PC-3 (cell line): ENCODE measurements around the gene PHKA1. TPM values are rescaled to one million over a fixed set of nuclear protein-coding genes. Genes with fewer than 3 reads are reported as not detected.

Experiments
- ATAC-seq: fragments of 200-7000 bp; cut with Tn5 transposase; 2 replicates; pipeline ENCODE4 v1.9.1; 2020; ENCODE audit warnings: mild to moderate bottlenecking, moderate library complexity
- BruUV-seq: library from RNA; stranded (reverse); fragments of 400-500 nt; replicated peaks from 2 replicates; lab custom pipeline; 2021; lab: Mats Ljungman, UMichigan
- CTCF ChIA-PET: fragments of 300-600 bp; sonication (Branson Sonifier 250); formaldehyde crosslinking; loops from one replicate; lab custom pipeline; 2022; ENCODE audit warnings: antibody characterized with exemption; lab: Charles Lee
- POLR2A ChIA-PET: fragments of 300-600 bp; sonication (Branson Sonifier 250); formaldehyde crosslinking; loops from one replicate; lab custom pipeline; 2022; ENCODE audit warnings: antibody characterized with exemption; ENCODE audit not compliant: unreplicated experiment; lab: Charles Lee
- DNase-seq: peaks from one replicate; pipeline ENCODE4 v3.0.0-alpha.2; 2015
- H2AFZ ChIP-seq: fragments of 300-600 bp; sonication (generic); 2 replicates; pipeline ENCODE4 v1.6.0; 2016; ENCODE audit warnings: antibody characterized with exemption, low read length
- H3F3A ChIP-seq: fragments of 300-600 bp; sonication (generic); one replicate; pipeline ENCODE4 v1.6.0; 2017; ENCODE audit warnings: antibody characterized with exemption, low read length, control low read depth, mild to moderate bottlenecking; ENCODE audit not compliant: unreplicated experiment
- H3K27ac ChIP-seq: fragments of 300-600 bp; sonication (generic); 2 replicates; pipeline ENCODE4 v1.5.1; 2016; ENCODE audit warnings: mild to moderate bottlenecking, low read length
- H3K27me3 ChIP-seq: fragments of 300-600 bp; sonication (generic); 2 replicates; pipeline ENCODE4 v1.6.1; 2016; ENCODE audit warnings: low read length, mixed read lengths
- H3K36me3 ChIP-seq: fragments of 300-600 bp; sonication (generic); 2 replicates; pipeline ENCODE4 v1.6.1; 2016; ENCODE audit warnings: low read depth, mixed run types, low read length, mixed read lengths
- H3K4me1 ChIP-seq: fragments of 300-600 bp; sonication (generic); 2 replicates; pipeline ENCODE4 v1.5.1; 2016; ENCODE audit warnings: low read length; ENCODE audit not compliant: insufficient read depth
- H3K4me2 ChIP-seq: fragments of 300-600 bp; sonication (generic); 2 replicates; pipeline ENCODE4 v1.6.0; 2016; ENCODE audit warnings: low read length
- H3K4me3 ChIP-seq: fragments of 300-600 bp; sonication (generic); 2 replicates; pipeline ENCODE4 v1.5.1; 2016; ENCODE audit warnings: mild to moderate bottlenecking, low read length, mixed read lengths
- H3K79me2 ChIP-seq: fragments of 300-600 bp; sonication (generic); 2 replicates; pipeline ENCODE4 v1.6.1; 2017; ENCODE audit warnings: low read length, mixed read lengths
- H3K9ac ChIP-seq: fragments of 300-600 bp; sonication (generic); 2 replicates; pipeline ENCODE4 v1.6.0; 2016; ENCODE audit warnings: mild to moderate bottlenecking, low read length
- H3K9me2 ChIP-seq: fragments of 300-600 bp; sonication (generic); replicated peaks from 2 replicates; pipeline ENCODE4 v1.6.1; 2016; ENCODE audit warnings: mixed run types, low read length, mixed read lengths
- H3K9me3 ChIP-seq: fragments of 300-600 bp; sonication (generic); 2 replicates; pipeline ENCODE4 v1.6.1; 2016; ENCODE audit warnings: low read length, mixed read lengths
- H4K20me1 ChIP-seq: fragments of 300-600 bp; sonication (generic); 2 replicates; pipeline ENCODE4 v1.6.1; 2016; ENCODE audit warnings: low read length, mixed read lengths
- CTCF ChIP-seq: fragments of 300-600 bp; sonication (generic); conservative IDR thresholded peaks from 2 replicates; pipeline ENCODE4 v1.5.1; 2017; ENCODE audit warnings: antibody characterized with exemption, low read depth, mild to moderate bottlenecking, low read length
- EZH2 ChIP-seq: fragments of 300-600 bp; sonication (generic); IDR thresholded peaks from one replicate; pipeline ENCODE4 v1.6.1; 2017; ENCODE audit warnings: antibody characterized with exemption, mild to moderate bottlenecking, low read length; ENCODE audit not compliant: unreplicated experiment
- EZH2phosphoT487 ChIP-seq: fragments of 300-600 bp; sonication (generic); IDR thresholded peaks from 2 replicates; pipeline ENCODE4 v1.6.1; 2018; ENCODE audit warnings: mild to moderate bottlenecking, antibody characterized with exemption, low read length, borderline replicate concordance
- intact Hi-C: fragments of 100-400 bp; cut with micrococcal nuclease; formaldehyde crosslinking; loops from 2 replicates; pipeline ENCODE4 v1.9.0; 2023
- total RNA-seq: library from RNA; depleted of rRNA; stranded (reverse); fragments of >200 nt; gene quantifications from 2 replicates; pipeline ENCODE4 v1.2.3, GENCODE V29; 2014

PHKA1 gene
- total RNA-seq, 1 experiment from 2014 or later, result 28.5 TPM

- peaks cover 4% of the 10 kb centered on the region; the same call in 1 of the 2 replicates for H3K36me3 ChIP-seq
- H3F3A ChIP-seq, result no peaks in the 10 kb centered on the region
- intact Hi-C loops, result no loop called here
- ATAC-seq (no peak), DNase-seq (no peak)
- no peak overlapping the region for H2AFZ ChIP-seq
- H4K20me1 ChIP-seq, result no peaks in the 10 kb centered on the region
- TF ChIP-seq CTCF, result no peak
- TF ChIP-seq EZH2phosphoT487, result no peak
- TF ChIP-seq EZH2, result no peak
- no peak overlapping the region for H3K9ac ChIP-seq
- ChIA-PET POLR2A (no interaction called here), CTCF (no interaction called here)
- H3K4me3 ChIP-seq, result no peak overlapping the region
- H3K27ac ChIP-seq, result no peak overlapping the region
- no peaks in the 10 kb centered on the region for H3K79me2 ChIP-seq
- no peaks in the 10 kb centered on the region for H3K27me3 ChIP-seq
- no peaks in the 10 kb centered on the region for H3K4me1 ChIP-seq
- H3K4me2 ChIP-seq, result no peak overlapping the region
- no TSS peak for BruUV-seq
- no peaks in the 10 kb centered on the region for H3K9me2 ChIP-seq
- H3K9me3 ChIP-seq, result no peaks in the 10 kb centered on the region
These were observed 62.0 kb downstream of the PHKA1 start for GRCh38 chrX:72652082-72652481.

GRCh38 chrX:72644946-72645345 lies 69.2 kb downstream of the PHKA1 start:
- TF ChIP-seq EZH2phosphoT487 (no peak), CTCF (no peak), EZH2 (no peak)
- Histone ChIP-seq H3K9me2 (no peaks in the 10 kb centered on the region), H3F3A (no peaks in the 10 kb centered on the region), H3K4me2 (no peak overlapping the region), H3K27me3 (no peaks in the 10 kb centered on the region), H3K27ac (no peak overlapping the region), H3K9me3 (no peaks in the 10 kb centered on the region), H2AFZ (no peak overlapping the region), H3K4me3 (no peak overlapping the region), H3K36me3 (peaks cover 6% of the 10 kb centered on the region), H4K20me1 (no peaks in the 10 kb centered on the region), H3K4me1 (no peaks in the 10 kb centered on the region), H3K9ac (no peak overlapping the region), H3K79me2 (no peaks in the 10 kb centered on the region)
- ChIA-PET CTCF (no interaction called here), POLR2A (no interaction called here)
- no TSS peak for BruUV-seq
- no peak for ATAC-seq
- DNase-seq, result no peak
- intact Hi-C loops, result no loop called here

GRCh38 chrX:72641611-72642010 lies 72.5 kb downstream of the PHKA1 start:
- H3K27ac ChIP-seq, result no peak overlapping the region
- ATAC-seq (no peak), DNase-seq (no peak)
- no peak overlapping the region for H3K4me2 ChIP-seq
- no peak overlapping the region for H2AFZ ChIP-seq
- no peak for TF ChIP-seq EZH2phosphoT487
- TF ChIP-seq EZH2, result no peak
- no peak for TF ChIP-seq CTCF
- no peak overlapping the region for H3K9ac ChIP-seq
- H3K4me1 ChIP-seq, result no peaks in the 10 kb centered on the region
- BruUV-seq, result no TSS peak
- H3K79me2 ChIP-seq, result no peaks in the 10 kb centered on the region
- no peaks in the 10 kb centered on the region for H3K27me3 ChIP-seq
- no peaks in the 10 kb centered on the region for H3K9me3 ChIP-seq
- intact Hi-C loops, result no loop called here
- H3K4me3 ChIP-seq, result no peak overlapping the region
- CTCF ChIA-PET, result no interaction called here
- peaks cover 6% of the 10 kb centered on the region for H3K36me3 ChIP-seq
- POLR2A ChIA-PET, result no interaction called here
- no peaks in the 10 kb centered on the region for H4K20me1 ChIP-seq
- H3F3A ChIP-seq, result no peaks in the 10 kb centered on the region
- H3K9me2 ChIP-seq, result no peaks in the 10 kb centered on the region
